NB4 (cell line): ENCODE data around the gene KDM4B.

Experiments
- CTCF ChIP-seq: IDR thresholded peaks from one replicate; pipeline ENCODE4 v1.5.1; 2012; ENCODE audit warnings: low read depth, low read length
- MAX ChIP-seq: IDR thresholded peaks from 2 replicates; pipeline ENCODE4 v1.6.1; 2011; ENCODE audit warnings: low read depth, low read length
- POLR2A ChIP-seq: IDR thresholded peaks from 2 replicates; pipeline ENCODE4 v1.6.1; 2011; ENCODE audit warnings: mild to moderate bottlenecking; ENCODE audit not compliant: insufficient read length; ENCODE audit errors: extremely low read depth

GRCh38 chr19:4980838-4981680, 12.1 kb downstream of the KDM4B start:
- TF ChIP-seq MAX: no peak
- no peak for TF ChIP-seq POLR2A
- no peak for TF ChIP-seq CTCF
